Aorta (tissue), 5 donors: ENCODE data around the gene SLC12A2. TPM values are rescaled to one million over a fixed set of nuclear protein-coding genes. Genes with fewer than 3 reads are reported as not detected.

Experiments used
- ATAC-seq: fragments of 200-7000 bp; cut with Tn5 transposase; one replicate; pipeline ENCODE4 v1.9.1; 2022; ENCODE audit warnings: moderate library complexity; ENCODE audit not compliant: low FRiP score
- DNase-seq, 2 donors: peaks; one replicate each; pipeline ENCODE4 v3.0.0-alpha.2; 2020
- H3K27ac ChIP-seq, 2 donors: one replicate each; pipeline ENCODE4 v1.5.1; 2013; ENCODE audit warnings: low read length in 2 of 2, mild to moderate bottlenecking in 2 of 2, moderate library complexity in 2 of 2, control low read depth in 1 of 2, inconsistent platforms in 1 of 2, low read depth in 1 of 2
- H3K27me3 ChIP-seq, 2 donors: one replicate each; pipeline ENCODE4 v1.6.1; 2013; ENCODE audit warnings: control low read depth in 1 of 2, low read length in 1 of 2, mild to moderate bottlenecking in 1 of 2, moderate library complexity in 1 of 2; ENCODE audit not compliant: insufficient read depth in 2 of 2, control insufficient read depth in 1 of 2
- H3K36me3 ChIP-seq, 2 donors: one replicate each; pipeline ENCODE4 v1.6.1; 2013; ENCODE audit warnings: control low read depth in 1 of 2, low read length in 1 of 2, mild to moderate bottlenecking in 1 of 2; ENCODE audit not compliant: insufficient read depth in 2 of 2, control insufficient read depth in 1 of 2
- H3K4me1 ChIP-seq, 2 donors: one replicate each; pipeline ENCODE4 v1.6.1; 2013; ENCODE audit warnings: low read length in 2 of 2, control low read depth in 1 of 2, mild to moderate bottlenecking in 1 of 2, moderate library complexity in 1 of 2; ENCODE audit not compliant: insufficient read depth in 2 of 2, control insufficient read depth in 1 of 2
- H3K4me3 ChIP-seq, 2 donors: one replicate each; pipeline ENCODE4 v1.5.1; 2013; ENCODE audit warnings: low read length in 2 of 2, control low read depth in 1 of 2, mild to moderate bottlenecking in 1 of 2
- H3K9me3 ChIP-seq: one replicate; pipeline ENCODE4 v1.6.1; 2013; ENCODE audit warnings: mild to moderate bottlenecking, low read length; ENCODE audit not compliant: control insufficient read depth
- WGBS, 2 donors: extraction: QIAGEN DNeasy Blood & Tissue Kit; methylation state at CpG; one replicate each; pipeline ENCODE4 v1.1.7; 2013; 5-methylcytosine and 5-hydroxymethylcytosine counted together
- intact Hi-C, 2 donors: fragments of 100-400 bp; cut with DNase I; formaldehyde crosslinking; loops; one replicate each; pipeline versions ENCODE4 v1.14.2 to v1.15.0; 2022
- polyA plus RNA-seq, 2 donors: library from polyadenylated mRNA; stranded (reverse); fragments of 200-250 nt; gene quantifications; one replicate each; pipeline ENCODE4 v1.2.3, GENCODE V29; 2013
- total RNA-seq, 2 donors: library from RNA; stranded (reverse); fragmentation: NEBNext Ultra II Directional; extraction: Animal tissue kit (Norgen Biotek cat#: 25700); gene quantifications; one replicate each; pipeline ENCODE4 v1.2.1, GENCODE V29; 2021
- donor health status: healthy with polysubstance abuse.
- donor health status: Bipolar disorder and iron deficiency.
- donor health status: DM: no; HTN: no; CAD: no.
- donor health status: DM: no; HTN: no; CAD: no.
- donor health status: DM: yes; HTN: yes; CAD: no.

The SLC12A2 gene
- total and polyA plus RNA-seq, 4 donors: 1.3 to 16.7 (median 8.1) TPM

- ATAC-seq: no peak
- 44 to 55% methylated on average over 2 of the region's 2 CpGs for WGBS, 2 donors
- H3K4me3 ChIP-seq: no peak overlapping the region
- peaks cover 0 to 2% of the 10 kb centered on the region in 2 donors for H3K36me3 ChIP-seq
- DNase-seq: no peak
- no peaks in the 10 kb centered on the region for H3K27me3 ChIP-seq
- H3K9me3 ChIP-seq: no peaks in the 10 kb centered on the region
- H3K27ac ChIP-seq: no peak overlapping the region
- no peaks in the 10 kb centered on the region for H3K4me1 ChIP-seq
- intact Hi-C loops: no loop called here
These were observed 80.4 kb downstream of the SLC12A2 start for GRCh38 chr5:128163991-128164390.

- DNase-seq: no peak
- Histone ChIP-seq H3K4me1 (no peaks in the 10 kb centered on the region), H3K9me3 (no peaks in the 10 kb centered on the region), H3K27me3 (no peaks in the 10 kb centered on the region), H3K36me3 (peaks cover 0 to 2% of the 10 kb centered on the region in 2 donors), H3K27ac (no peak overlapping the region), H3K4me3 (no peak overlapping the region)
- WGBS, 2 donors: 87 to 91% methylated on average over 2 of the region's 2 CpGs
- ATAC-seq: no peak
- intact Hi-C loops: no loop called here
These were observed 85.9 kb downstream of the SLC12A2 start for GRCh38 chr5:128169401-128170017.

GRCh38 chr5:128172102-128172501 lies 88.5 kb downstream of the SLC12A2 start:
- ATAC-seq (no peak), DNase-seq (no peak)
- no peaks in the 10 kb centered on the region for H3K4me1 ChIP-seq
- no peak overlapping the region for H3K4me3 ChIP-seq
- H3K27me3 ChIP-seq: no peaks in the 10 kb centered on the region
- intact Hi-C loops: no loop called here
- 90 to 95% methylated on average over 1 of the region's 1 CpG for WGBS, 2 donors
- H3K9me3 ChIP-seq: no peaks in the 10 kb centered on the region
- H3K27ac ChIP-seq: no peak overlapping the region
- H3K36me3 ChIP-seq: peaks cover 0 to 2% of the 10 kb centered on the region in 2 donors

GRCh38 chr5:128174951-128175350 lies 91.4 kb downstream of the SLC12A2 start:
- Histone ChIP-seq H3K27me3 (no peaks in the 10 kb centered on the region), H3K9me3 (no peaks in the 10 kb centered on the region), H3K4me3 (no peak overlapping the region), H3K27ac (no peak overlapping the region), H3K36me3 (peaks cover 2 to 3% of the 10 kb centered on the region in 2 donors), H3K4me1 (no peaks in the 10 kb centered on the region)
- 86 to 92% methylated on average over 2 of the region's 2 CpGs for WGBS, 2 donors
- intact Hi-C loops: no loop called here
- DNase-seq: no peak
- ATAC-seq: no peak

- intact Hi-C loops: no loop called here
- no peaks in the 10 kb centered on the region for H3K9me3 ChIP-seq
- no peak overlapping the region for H3K27ac ChIP-seq
- no peaks in the 10 kb centered on the region for H3K27me3 ChIP-seq
- ATAC-seq (no peak), DNase-seq (no peak)
- H3K4me3 ChIP-seq: no peak overlapping the region
- WGBS, 2 donors: 92 to 93% methylated on average over 2 of the region's 2 CpGs
- peaks cover 0 to 2% of the 10 kb centered on the region in 2 donors for H3K36me3 ChIP-seq
- no peaks in the 10 kb centered on the region for H3K4me1 ChIP-seq
These were observed 108.8 kb downstream of the SLC12A2 start for GRCh38 chr5:128192368-128192767.

GRCh38 chr5:128193665-128194390 lies 110.3 kb downstream of the SLC12A2 start:
- Histone ChIP-seq H3K4me3 (no peak overlapping the region), H3K36me3 (peaks cover 0 to 2% of the 10 kb centered on the region in 2 donors), H3K27me3 (no peaks in the 10 kb centered on the region), H3K9me3 (no peaks in the 10 kb centered on the region), H3K27ac (no peak overlapping the region), H3K4me1 (no peaks in the 10 kb centered on the region)
- intact Hi-C loops: no loop called here
- ATAC-seq: no peak
- 92 to 93% methylated on average over 3 of the region's 3 CpGs for WGBS, 2 donors
- no peak for DNase-seq

GRCh38 chr5:128195316-128195715 lies 111.8 kb downstream of the SLC12A2 start:
- no peaks in the 10 kb centered on the region for H3K9me3 ChIP-seq
- WGBS, 2 donors: 93 to 96% methylated on average over 1 of the region's 1 CpG
- H3K4me1 ChIP-seq: no peaks in the 10 kb centered on the region
- no peak overlapping the region for H3K4me3 ChIP-seq
- ATAC-seq (no peak), DNase-seq (no peak)
- no peak overlapping the region for H3K27ac ChIP-seq
- H3K36me3 ChIP-seq: peaks cover 0 to 2% of the 10 kb centered on the region in 2 donors
- no peaks in the 10 kb centered on the region for H3K27me3 ChIP-seq
- intact Hi-C loops: loop anchor here in 1 of 2 donors (5.0 kb wide), 1 partner anchor 438 kb away; no protein-coding TSS in a partner anchor

GRCh38 chr5:128196080-128196479 lies 112.5 kb downstream of the SLC12A2 start:
- Histone ChIP-seq H3K9me3 (no peaks in the 10 kb centered on the region), H3K4me3 (no peak overlapping the region), H3K4me1 (no peaks in the 10 kb centered on the region), H3K36me3 (peaks cover 0 to 2% of the 10 kb centered on the region in 2 donors), H3K27ac (no peak overlapping the region), H3K27me3 (no peaks in the 10 kb centered on the region)
- ATAC-seq (no peak), DNase-seq (no peak)
- 90 to 94% methylated on average over 2 of the region's 2 CpGs for WGBS, 2 donors
- intact Hi-C loops: loop anchor here in 1 of 2 donors (5.0 kb wide), 1 partner anchor 439 kb away; no protein-coding TSS in a partner anchor

- Histone ChIP-seq H3K27me3 (no peaks in the 10 kb centered on the region), H3K27ac (no peak overlapping the region)
These were observed 113.2 kb downstream of the SLC12A2 start for GRCh38 chr5:128196791-128197190.

More at GRCh38 chr5:128196791-128197190, 113.2 kb downstream of the SLC12A2 start:
- Histone ChIP-seq H3K4me1 (no peaks in the 10 kb centered on the region), H3K36me3 (peaks cover 0 to 2% of the 10 kb centered on the region in 2 donors), H3K4me3 (no peak overlapping the region), H3K9me3 (no peaks in the 10 kb centered on the region)
- ATAC-seq (no peak), DNase-seq (no peak)
- 71 to 76% methylated on average over 3 of the region's 3 CpGs for WGBS, 2 donors
- intact Hi-C loops: loop anchor here in 1 of 2 donors (5.0 kb wide), 1 partner anchor 439 kb away; no protein-coding TSS in a partner anchor
